Thyroid gland (tissue), 4 donors: Measurements from ENCODE around the gene RSPH10B2. TPM values are rescaled to one million over a fixed set of nuclear protein-coding genes. Genes with fewer than 3 reads are reported as not detected.
"Not testable (repeated sequence)": the region's sequence is repeated elsewhere in the genome, so short reads cannot be mapped to it uniquely, and the experiment has no call there.

Source experiments
- DNase-seq, 2 donors: peaks; one replicate each; pipeline ENCODE4 v3.0.0-alpha.2; 2019
- H3K27ac ChIP-seq, 3 donors: fragments of 200-600 bp; sonication (generic); 1 replicate in 2 of 3; 2 replicates in 1 of 3; pipeline ENCODE4 v1.5.1; 2016 to 2019; ENCODE audit warnings: mild to moderate bottlenecking in 1 of 3, moderate library complexity in 1 of 3
- H3K27me3 ChIP-seq: fragments of 200-600 bp; sonication (generic); one replicate; pipeline ENCODE4 v1.5.1; 2019
- H3K36me3 ChIP-seq, 2 donors: fragments of 200-600 bp; sonication (generic); one replicate each; pipeline ENCODE4 v1.5.1; 2016 to 2019
- H3K4me1 ChIP-seq, 2 donors: fragments of 200-600 bp; sonication (generic); one replicate each; pipeline ENCODE4 v1.5.1; 2017 to 2019
- H3K4me3 ChIP-seq, 3 donors: fragments of 200-600 bp; sonication (generic); replicated peaks in 1 of 3; 1 replicate in 2 of 3; 2 replicates in 1 of 3; pipeline ENCODE4 v1.5.1; 2016; ENCODE audit warnings: mild to moderate bottlenecking in 1 of 3
- H3K9me3 ChIP-seq: fragments of 200-600 bp; sonication (generic); one replicate; pipeline ENCODE4 v1.5.1; 2017
- POLR2A ChIP-seq, 2 donors: fragments of 450-650 bp; IDR thresholded peaks; one replicate each; pipeline ENCODE4 v1.6.1; 2017; ENCODE audit warnings: antibody characterized with exemption in 2 of 2, mild to moderate bottlenecking in 2 of 2, moderate library complexity in 1 of 2
- WGBS, 2 donors: methylation state at CpG; one replicate each; pipeline ENCODE4 v1.1.5; 2017; 5-methylcytosine and 5-hydroxymethylcytosine counted together
- intact Hi-C: fragments of 100-400 bp; cut with DNase I; formaldehyde crosslinking; loops from one replicate; pipeline ENCODE4 v1.15.1; 2023
- total RNA-seq, 4 donors: library from RNA; depleted of rRNA; stranded (reverse); fragments of >200 nt; gene quantifications; one replicate each; pipeline ENCODE4 v1.2.3, GENCODE V29; 2016
- TF ChIP-seq, protein P1 (sequence below), 6 experiments: fragments of 200-600 bp in 3 of 6; fragments of 450-650 bp in 3 of 6; sonication (generic) in 3 of 6; IDR thresholded peaks; one replicate each; pipeline ENCODE4 v1.5.1; 2016 to 2019; ENCODE audit warnings: antibody characterized with exemption in 6 of 6, mild to moderate bottlenecking in 2 of 6, inconsistent platforms in 1 of 6, moderate library complexity in 1 of 6

Gene RSPH10B2
- total RNA-seq, 4 donors from 2014 or later, result 0.21 to 2.6 (median 0.27) TPM; not detected in 1

DNA sequence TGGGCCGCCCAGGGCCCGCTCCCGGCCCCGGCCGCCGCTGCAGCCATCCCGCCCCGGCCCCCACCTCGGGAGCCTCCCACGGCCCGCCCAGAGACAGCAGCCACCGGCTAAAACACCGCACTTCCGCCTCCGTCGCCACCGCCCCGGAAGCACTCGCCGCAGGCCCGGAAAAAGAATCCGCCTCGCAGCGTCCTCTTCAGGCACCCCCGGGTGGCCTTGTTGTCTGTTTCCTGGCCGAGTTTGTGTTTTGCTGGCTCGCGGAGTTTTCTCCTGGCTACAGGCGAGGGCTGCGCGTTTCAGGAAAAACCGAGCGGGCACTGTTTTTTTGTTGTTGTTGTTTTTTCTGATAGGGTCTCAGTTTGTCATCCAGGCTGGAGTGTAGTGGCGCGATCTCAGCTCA lies 72.2 kb downstream of the RSPH10B2 start, which contains the start of gene CCZ1B:
CCZ1B (minus strand) TSS at position 125 of the 400 bp plus-strand sequence; CDS start at position 47, 78 bp downstream.
- Histone ChIP-seq H3K4me3 (peak within 1 kb of the TSS in 2 of 3 donors; percentile 43 to 48), H3K27ac (peak within 1 kb of the TSS in 2 of 3 donors; percentile 44 to 59)
- intact Hi-C loops, H3K9me3 ChIP-seq, H3K27me3 ChIP-seq, H3K36me3 ChIP-seq, H3K4me1 ChIP-seq: not testable (repeated sequence)
- TF ChIP-seq, protein P1, sequence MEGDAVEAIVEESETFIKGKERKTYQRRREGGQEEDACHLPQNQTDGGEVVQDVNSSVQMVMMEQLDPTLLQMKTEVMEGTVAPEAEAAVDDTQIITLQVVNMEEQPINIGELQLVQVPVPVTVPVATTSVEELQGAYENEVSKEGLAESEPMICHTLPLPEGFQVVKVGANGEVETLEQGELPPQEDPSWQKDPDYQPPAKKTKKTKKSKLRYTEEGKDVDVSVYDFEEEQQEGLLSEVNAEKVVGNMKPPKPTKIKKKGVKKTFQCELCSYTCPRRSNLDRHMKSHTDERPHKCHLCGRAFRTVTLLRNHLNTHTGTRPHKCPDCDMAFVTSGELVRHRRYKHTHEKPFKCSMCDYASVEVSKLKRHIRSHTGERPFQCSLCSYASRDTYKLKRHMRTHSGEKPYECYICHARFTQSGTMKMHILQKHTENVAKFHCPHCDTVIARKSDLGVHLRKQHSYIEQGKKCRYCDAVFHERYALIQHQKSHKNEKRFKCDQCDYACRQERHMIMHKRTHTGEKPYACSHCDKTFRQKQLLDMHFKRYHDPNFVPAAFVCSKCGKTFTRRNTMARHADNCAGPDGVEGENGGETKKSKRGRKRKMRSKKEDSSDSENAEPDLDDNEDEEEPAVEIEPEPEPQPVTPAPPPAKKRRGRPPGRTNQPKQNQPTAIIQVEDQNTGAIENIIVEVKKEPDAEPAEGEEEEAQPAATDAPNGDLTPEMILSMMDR (IDR thresholded peaks at IDR 0.05), result peak in 1 of 6 experiments; percentile 13
- TF ChIP-seq POLR2A (IDR thresholded peaks at IDR 0.05), result peak in 1 of 2 donors; percentile 36
- peak; percentile 71 to 83 for DNase-seq
- 5 to 8% methylated on average over 13 to 15 of the region's 35 CpGs for WGBS, 2 donors

DNA sequence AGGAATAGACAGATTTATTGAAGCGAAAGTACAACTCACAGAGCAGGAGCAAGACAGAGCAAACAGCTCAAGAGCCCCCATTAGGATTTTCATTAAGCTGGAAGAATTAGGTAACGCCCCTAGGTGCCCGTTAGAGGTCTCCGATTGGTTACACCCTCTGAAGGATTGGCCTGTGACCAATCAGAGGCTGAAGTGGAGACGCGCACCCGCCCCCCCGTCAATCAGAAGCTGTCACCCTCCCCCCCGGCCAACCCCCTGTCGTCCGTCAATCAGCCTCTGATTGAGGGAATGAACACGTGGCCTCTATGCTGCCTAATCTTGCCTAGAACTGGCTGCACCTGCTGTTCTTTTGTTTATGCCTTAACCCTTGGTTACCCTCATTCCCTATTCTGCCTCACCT lies 73.3 kb downstream of the RSPH10B2 start:
- DNase-seq, intact Hi-C loops: not testable (repeated sequence)
- 70 to 75% methylated on average over 12 of the region's 12 CpGs for WGBS, 2 donors

DNA sequence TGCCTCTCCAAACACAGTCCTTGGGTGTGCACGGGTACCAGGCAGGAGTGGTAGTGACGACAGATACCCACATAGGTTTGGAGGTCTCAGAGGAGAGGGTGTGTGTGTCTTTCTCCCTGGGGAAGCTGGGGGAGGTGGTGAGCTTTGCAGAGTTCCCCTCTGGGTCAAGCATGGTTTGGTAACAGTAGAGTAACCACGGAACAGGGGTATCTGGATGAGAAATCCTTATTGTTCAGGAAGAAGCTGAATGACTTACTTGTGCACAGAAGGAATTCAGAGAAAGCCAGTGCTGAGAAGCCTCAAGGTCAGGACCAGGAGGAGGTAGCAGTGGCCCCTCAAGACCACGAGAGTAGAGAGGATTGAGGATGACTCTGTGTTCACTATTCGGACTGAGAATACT lies 75.7 kb downstream of the RSPH10B2 start:
- H3K4me1 ChIP-seq, intact Hi-C loops, H3K27me3 ChIP-seq, H3K27ac ChIP-seq, H3K4me3 ChIP-seq, H3K9me3 ChIP-seq, H3K36me3 ChIP-seq, DNase-seq: not testable (repeated sequence)
- 58 to 66% methylated on average over 5 of the region's 5 CpGs for WGBS, 2 donors

More for the DNA sequence above, 73.3 kb downstream of the RSPH10B2 start:
- H3K36me3 ChIP-seq, H3K4me3 ChIP-seq, H3K4me1 ChIP-seq, H3K27ac ChIP-seq, H3K9me3 ChIP-seq, H3K27me3 ChIP-seq: not testable (repeated sequence)

DNA sequence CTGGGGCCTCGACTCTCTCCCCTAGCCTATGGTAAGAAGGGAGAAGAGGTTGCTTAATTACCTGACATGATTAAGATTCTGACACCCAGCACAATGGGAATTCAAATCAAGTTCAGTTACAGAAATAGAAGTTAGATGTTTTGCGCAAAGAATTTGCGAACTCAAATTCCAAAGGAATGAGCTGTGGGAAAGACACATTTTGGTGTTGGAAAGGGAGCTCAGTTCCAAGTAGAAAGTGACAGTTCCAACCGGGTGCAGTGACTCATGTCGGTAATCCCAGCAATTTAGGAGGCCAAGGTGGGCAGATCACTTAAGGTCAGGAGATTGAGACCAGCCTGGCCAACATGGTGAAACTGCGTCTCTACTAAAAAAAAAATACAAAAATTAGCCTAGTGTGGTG lies 76.1 kb downstream of the RSPH10B2 start:
- H3K4me3 ChIP-seq, DNase-seq, H3K36me3 ChIP-seq, intact Hi-C loops, H3K27ac ChIP-seq, H3K27me3 ChIP-seq, H3K4me1 ChIP-seq, H3K9me3 ChIP-seq: not testable (repeated sequence)
- 84 to 85% methylated on average over 6 of the region's 6 CpGs for WGBS, 2 donors

GRCh38 chr7:6831018-6831725 lies 77.3 kb downstream of the RSPH10B2 start:
- no peaks in the 10 kb centered on the region for H3K36me3 ChIP-seq
- no peak for DNase-seq
- no peaks in the 10 kb centered on the region for H3K4me1 ChIP-seq
- no peaks in the 10 kb centered on the region for H3K9me3 ChIP-seq
- H3K4me3 ChIP-seq, result no peak overlapping the region
- H3K27ac ChIP-seq, result no peak overlapping the region
- 78 to 83% methylated on average over 7 of the region's 7 CpGs for WGBS, 2 donors
- intact Hi-C loops, result no loop called here
- no peaks in the 10 kb centered on the region for H3K27me3 ChIP-seq
- no peak for TF ChIP-seq POLR2A (IDR thresholded peaks at IDR 0.05)
- TF ChIP-seq, protein P1 (IDR thresholded peaks at IDR 0.05), result no peak

- intact Hi-C loops, result no loop called here
- Histone ChIP-seq H3K9me3 (no peaks in the 10 kb centered on the region), H3K36me3 (no peaks in the 10 kb centered on the region), H3K27me3 (no peaks in the 10 kb centered on the region), H3K27ac (no peak overlapping the region), H3K4me3 (no peak overlapping the region), H3K4me1 (no peaks in the 10 kb centered on the region)
- no peak for TF ChIP-seq POLR2A (IDR thresholded peaks at IDR 0.05)
- TF ChIP-seq, protein P1 (IDR thresholded peaks at IDR 0.05), result no peak
- no peak for DNase-seq
- WGBS, 2 donors, result 81 to 93% methylated on average over 6 of the region's 6 CpGs
These were observed 79.7 kb downstream of the RSPH10B2 start for GRCh38 chr7:6833636-6834035.

GRCh38 chr7:6835521-6835920 lies 81.6 kb downstream of the RSPH10B2 start:
- H3K9me3 ChIP-seq, H3K36me3 ChIP-seq, H3K4me1 ChIP-seq, intact Hi-C loops, H3K4me3 ChIP-seq, H3K27me3 ChIP-seq, H3K27ac ChIP-seq, DNase-seq: not testable (repeated sequence)
- 42 to 66% methylated on average over 3 of the region's 3 CpGs for WGBS, 2 donors

DNA sequence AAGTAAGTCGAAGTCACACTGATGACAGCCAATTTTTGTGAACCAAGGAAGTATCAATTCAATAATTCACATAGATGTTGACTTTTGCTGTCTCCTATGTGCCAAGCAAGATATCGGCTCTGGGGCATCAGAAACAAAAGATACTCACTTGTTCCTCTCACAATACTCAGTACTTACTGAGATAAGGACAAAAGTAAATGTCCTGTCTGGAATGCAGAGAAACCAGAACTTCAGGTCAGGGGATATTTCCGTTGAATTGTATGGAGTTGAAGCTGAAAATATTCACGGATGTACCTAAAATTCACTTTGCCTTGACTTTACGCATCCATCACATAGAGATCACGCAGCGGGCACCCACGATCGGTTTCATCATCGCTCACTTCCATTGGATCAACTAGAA lies 83.2 kb downstream of the RSPH10B2 start:
- H3K4me1 ChIP-seq, intact Hi-C loops, H3K36me3 ChIP-seq, H3K27me3 ChIP-seq, H3K4me3 ChIP-seq, H3K9me3 ChIP-seq, H3K27ac ChIP-seq, DNase-seq: not testable (repeated sequence)
- WGBS, 2 donors, result 76 to 79% methylated on average over 10 of the region's 10 CpGs

DNA sequence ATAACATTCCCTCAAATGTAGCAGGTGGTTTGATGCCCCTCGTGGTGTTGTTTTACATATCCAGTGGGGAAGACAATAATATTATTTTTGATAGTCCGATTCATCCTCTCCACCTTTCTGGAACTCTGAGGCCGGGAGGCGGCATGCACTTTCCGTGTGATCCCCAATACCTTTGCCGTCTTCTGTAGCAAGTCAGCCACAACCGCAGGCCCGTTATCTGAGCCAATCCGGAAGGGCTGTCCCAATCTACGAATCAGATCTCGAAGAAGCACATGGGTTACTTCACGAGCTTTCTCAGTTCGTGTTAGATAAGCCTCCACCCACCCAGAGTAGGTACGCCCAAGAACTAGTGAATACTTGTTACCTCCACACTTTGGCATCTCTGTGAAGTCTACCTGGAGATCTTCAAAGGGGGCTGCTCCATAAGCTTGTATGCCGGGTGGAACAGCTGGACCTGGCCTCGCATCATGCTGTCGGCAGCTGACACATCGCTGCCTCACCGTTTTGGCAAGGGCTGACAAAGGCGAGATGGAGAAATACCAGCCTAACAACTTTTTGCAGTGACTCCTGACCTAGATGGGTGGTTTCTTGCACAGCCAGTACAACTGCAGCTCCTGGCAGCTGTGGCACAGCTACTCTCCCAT lies 88.5 kb downstream of the RSPH10B2 start:
- peak in 1 of 2 donors; percentile 6 for DNase-seq
- H3K4me3 ChIP-seq, H3K9me3 ChIP-seq, H3K27me3 ChIP-seq, H3K27ac ChIP-seq, H3K4me1 ChIP-seq, H3K36me3 ChIP-seq, intact Hi-C loops: not testable (repeated sequence)
- 67 to 70% methylated on average over 20 of the region's 20 CpGs for WGBS, 2 donors

GRCh38 chr7:6843092-6843491 lies 89.2 kb downstream of the RSPH10B2 start:
- H3K4me3 ChIP-seq, H3K4me1 ChIP-seq, intact Hi-C loops, H3K27me3 ChIP-seq, H3K27ac ChIP-seq, H3K9me3 ChIP-seq, H3K36me3 ChIP-seq, DNase-seq: not testable (repeated sequence)
- WGBS, 2 donors, result 25 to 28% methylated on average over 5 of the region's 5 CpGs
